ENCODE data around the gene CENPL. TPM values are rescaled to one million over a fixed set of nuclear protein-coding genes. Genes with fewer than 3 reads are reported as not detected.
"Not testable (repeated sequence)": the region's sequence is repeated elsewhere in the genome, so short reads cannot be mapped to it uniquely, and the experiment has no call there.

Gene CENPL
- total and polyA plus RNA-seq, 10 of the 15 experiments (the other 5 are each of a cell fraction or from before 2014, with no cell fraction given): 14.9 to 32.1 (median 24.5) TPM

DNA sequence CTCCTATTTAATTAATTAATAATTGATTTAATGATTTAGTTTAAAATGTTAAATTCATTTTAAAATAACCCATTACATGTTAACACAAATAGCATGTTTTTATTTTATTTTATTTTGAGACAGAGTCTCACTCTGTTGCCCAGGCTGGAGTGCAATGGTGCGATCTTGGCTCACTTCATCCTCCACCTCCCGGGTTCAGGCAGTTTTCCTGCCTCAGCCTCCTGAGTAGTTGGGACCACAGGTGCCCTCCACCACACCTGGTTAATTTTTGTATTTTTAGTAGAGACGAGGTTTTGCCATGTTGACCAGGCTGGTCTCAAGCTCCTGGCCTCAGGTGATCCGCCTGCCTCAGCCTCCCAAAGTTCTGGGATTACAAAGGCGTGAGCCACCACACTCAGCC, 34.9 kb upstream of the CENPL start:
- ATAC-seq; in situ Hi-C loops (cut with MboI): not testable (repeated sequence)

GRCh38 chr1:173857363-173857917, 32.8 kb upstream of the CENPL start:
- H3K9ac ChIP-seq (ENCODE audit: control insufficient read depth, insufficient read depth, low read length): no peak overlapping the region
- H3K79me2 ChIP-seq (ENCODE audit: control insufficient read depth, insufficient read depth, low read length): no peaks in the 10 kb centered on the region
- H4K20me1 ChIP-seq (ENCODE audit: control insufficient read depth, insufficient read depth): no peaks in the 10 kb centered on the region
- SMC1A ChIA-PET (ENCODE audit: uncharacterized antibody, unreplicated experiment): no interaction called here
- FAIRE-seq (peak; percentile 49), DNase-seq (ENCODE audit: low read depth, low spot score) (no peak), ATAC-seq (no peak)
- H3K4me1 ChIP-seq (ENCODE audit: control insufficient read depth, insufficient read depth, low read length): no peaks in the 10 kb centered on the region
- CTCF ChIA-PET: no interaction called here
- RAD21 ChIA-PET (ENCODE audit: unreplicated experiment): interaction anchor here (0.6 kb wide), 1 partner anchor 10 kb away, joined by 3 read pairs; no protein-coding TSS in a partner anchor
- WGBS (ENCODE audit: insufficient coverage, insufficient replicate concordance, low lambda C conversion rate, missing lambda C conversion rate): 96% methylated on average over 4 of the region's 4 CpGs
- in situ Hi-C loops (cut with MboI): no loop called here
- BruUV-seq (replicated peaks): no TSS peak
- H3K36me3 ChIP-seq (ENCODE audit: control insufficient read depth in 2 of 2, insufficient read depth in 2 of 2, low read length in 1 of 2): peaks cover 1 to 10% of the 10 kb centered on the region in 2 experiments
- H3K27me3 ChIP-seq (replicated peaks in 1 of 2; ENCODE audit: control insufficient read depth in 2 of 2, insufficient read depth in 2 of 2, low read length in 1 of 2): no peaks in the 10 kb centered on the region
- H3K4me3 ChIP-seq: no peak overlapping the region
- no peak overlapping the region for H3K4me2 ChIP-seq (ENCODE audit: control insufficient read depth, insufficient read depth)
- H2AFZ ChIP-seq (ENCODE audit: control insufficient read depth, low read depth, low read length): no peak overlapping the region
- POLR2A ChIA-PET: no interaction called here
- intact Hi-C loops (cut with micrococcal nuclease; ENCODE audit: unreplicated experiment): no loop called here
- no peaks in the 10 kb centered on the region for H3K9me3 ChIP-seq (replicated peaks; ENCODE audit: control insufficient read depth, insufficient read depth, low read length)
- H3K27ac ChIP-seq (ENCODE audit: control insufficient read depth, insufficient read depth): no peak overlapping the region
- TF ChIP-seq CHD1 (IDR thresholded peaks at IDR 0.05; ENCODE audit: low read depth, low read length) (no peak), TBL1XR1 (IDR thresholded peaks at IDR 0.05; ENCODE audit: low read depth, low read length) (no peak), STAT3 (IDR thresholded peaks at IDR 0.05; ENCODE audit: low read depth, low read length) (no peak), MXI1 (IDR thresholded peaks at IDR 0.05; ENCODE audit: low read depth, low read length) (no peak), RELA (IDR thresholded peaks at IDR 0.05; ENCODE audit: borderline replicate concordance, partially characterized antibody) (no peak), POLR2A (IDR thresholded peaks at IDR 0.05; ENCODE audit: low read depth, low read length) (no peak), NR2C2 (IDR thresholded peaks at IDR 0.05; ENCODE audit: borderline replicate concordance, control insufficient read depth, insufficient read length, low read depth) (no peak), YBX1 (IDR thresholded peaks at IDR 0.05) (no peak), MEF2A (IDR thresholded peaks at IDR 0.05; ENCODE audit: insufficient read depth, low read depth, low read length) (no peak)
- TF ChIP-seq, protein P1, sequence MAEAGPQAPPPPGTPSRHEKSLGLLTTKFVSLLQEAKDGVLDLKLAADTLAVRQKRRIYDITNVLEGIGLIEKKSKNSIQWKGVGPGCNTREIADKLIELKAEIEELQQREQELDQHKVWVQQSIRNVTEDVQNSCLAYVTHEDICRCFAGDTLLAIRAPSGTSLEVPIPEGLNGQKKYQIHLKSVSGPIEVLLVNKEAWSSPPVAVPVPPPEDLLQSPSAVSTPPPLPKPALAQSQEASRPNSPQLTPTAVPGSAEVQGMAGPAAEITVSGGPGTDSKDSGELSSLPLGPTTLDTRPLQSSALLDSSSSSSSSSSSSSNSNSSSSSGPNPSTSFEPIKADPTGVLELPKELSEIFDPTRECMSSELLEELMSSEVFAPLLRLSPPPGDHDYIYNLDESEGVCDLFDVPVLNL (IDR thresholded peaks at IDR 0.05; ENCODE audit: low read depth, low read length): no peak
- TF ChIP-seq, protein P2, sequence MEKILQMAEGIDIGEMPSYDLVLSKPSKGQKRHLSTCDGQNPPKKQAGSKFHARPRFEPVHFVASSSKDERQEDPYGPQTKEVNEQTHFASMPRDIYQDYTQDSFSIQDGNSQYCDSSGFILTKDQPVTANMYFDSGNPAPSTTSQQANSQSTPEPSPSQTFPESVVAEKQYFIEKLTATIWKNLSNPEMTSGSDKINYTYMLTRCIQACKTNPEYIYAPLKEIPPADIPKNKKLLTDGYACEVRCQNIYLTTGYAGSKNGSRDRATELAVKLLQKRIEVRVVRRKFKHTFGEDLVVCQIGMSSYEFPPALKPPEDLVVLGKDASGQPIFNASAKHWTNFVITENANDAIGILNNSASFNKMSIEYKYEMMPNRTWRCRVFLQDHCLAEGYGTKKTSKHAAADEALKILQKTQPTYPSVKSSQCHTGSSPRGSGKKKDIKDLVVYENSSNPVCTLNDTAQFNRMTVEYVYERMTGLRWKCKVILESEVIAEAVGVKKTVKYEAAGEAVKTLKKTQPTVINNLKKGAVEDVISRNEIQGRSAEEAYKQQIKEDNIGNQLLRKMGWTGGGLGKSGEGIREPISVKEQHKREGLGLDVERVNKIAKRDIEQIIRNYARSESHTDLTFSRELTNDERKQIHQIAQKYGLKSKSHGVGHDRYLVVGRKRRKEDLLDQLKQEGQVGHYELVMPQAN (conservative IDR thresholded peaks at IDR 0.05): no peak

More for the DNA sequence above, 34.9 kb upstream of the CENPL start:
- H3K9ac ChIP-seq (ENCODE audit: control insufficient read depth, insufficient read depth, low read length); FAIRE-seq; H3K4me1 ChIP-seq (ENCODE audit: control insufficient read depth, insufficient read depth, low read length); H4K20me1 ChIP-seq (ENCODE audit: control insufficient read depth, insufficient read depth); H3K4me3 ChIP-seq; SMC1A ChIA-PET (ENCODE audit: uncharacterized antibody, unreplicated experiment); intact Hi-C loops (cut with micrococcal nuclease; ENCODE audit: unreplicated experiment); H3K9me3 ChIP-seq (replicated peaks; ENCODE audit: control insufficient read depth, insufficient read depth, low read length); H3K4me2 ChIP-seq (ENCODE audit: control insufficient read depth, insufficient read depth); POLR2A ChIA-PET; BruUV-seq (replicated peaks); H3K79me2 ChIP-seq (ENCODE audit: control insufficient read depth, insufficient read depth, low read length); H2AFZ ChIP-seq (ENCODE audit: control insufficient read depth, low read depth, low read length); H3K27me3 ChIP-seq (replicated peaks in 1 of 2; ENCODE audit: control insufficient read depth in 2 of 2, insufficient read depth in 2 of 2, low read length in 1 of 2); H3K27ac ChIP-seq (ENCODE audit: control insufficient read depth, insufficient read depth); DNase-seq (ENCODE audit: low read depth, low spot score): not testable (repeated sequence)
- ChIA-PET CTCF (interaction anchor here (1.2 kb wide), 1 partner anchor 11 kb away, joined by 3 read pairs; no protein-coding TSS in a partner anchor), RAD21 (ENCODE audit: unreplicated experiment) (interaction anchor here (1.1 kb wide), 1 partner anchor 11 kb away, joined by 3 read pairs; no protein-coding TSS in a partner anchor)
- peaks cover 1 to 18% of the 10 kb centered on the region in 2 experiments for H3K36me3 ChIP-seq (ENCODE audit: control insufficient read depth in 2 of 2, insufficient read depth in 2 of 2, low read length in 1 of 2)
- WGBS (ENCODE audit: insufficient coverage, insufficient replicate concordance, low lambda C conversion rate, missing lambda C conversion rate): 97% methylated on average over 5 of the region's 5 CpGs

Data from GM12878 (cell line).